Germinal center (tissue), 1 donor: ENCODE results near the gene SUSD1.

Experiments used
- DNase-seq: peaks from one replicate; pipeline ENCODE4 v3.0.0; 2012; ENCODE audit warnings: mixed read lengths, low spot score

The SUSD1 gene

DNA sequence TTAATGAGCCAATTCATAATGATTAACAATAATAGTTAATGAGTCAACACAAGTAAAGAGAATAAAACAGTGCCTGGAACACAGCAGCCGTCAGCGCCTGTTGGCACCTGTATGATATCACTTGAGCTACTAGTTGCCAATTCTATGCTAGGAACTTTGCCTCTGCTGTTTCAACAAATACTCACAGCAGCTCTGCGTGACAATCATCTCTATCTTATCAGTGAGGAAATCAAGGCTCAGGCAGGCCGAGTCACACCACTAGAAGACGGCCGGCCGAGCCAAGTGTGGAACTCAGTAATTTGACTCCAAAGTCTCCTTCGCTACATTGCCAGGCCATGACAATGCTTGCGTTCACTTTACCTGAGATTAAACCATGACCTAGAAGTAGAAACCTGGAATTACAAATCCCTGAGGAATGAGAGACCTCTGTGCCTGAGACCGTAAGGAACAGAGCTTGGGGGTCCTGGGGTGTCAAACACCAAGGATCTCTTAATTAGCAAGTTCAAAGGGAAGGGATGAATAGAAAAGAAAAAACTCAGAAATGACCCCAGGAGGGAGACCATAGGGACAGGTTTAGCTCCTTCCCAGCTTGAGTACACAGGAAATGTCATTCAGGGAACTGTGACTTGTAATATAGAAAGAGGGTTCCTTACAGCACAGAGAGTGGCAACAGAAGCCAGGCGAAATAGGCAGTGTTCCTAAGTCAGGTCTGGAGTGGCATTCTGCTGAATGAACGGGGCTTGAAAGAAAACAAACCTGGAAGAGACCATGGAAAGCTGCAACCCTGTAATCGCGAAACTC, 109.1 kb downstream of the SUSD1 start:
- no peak for DNase-seq

DNA sequence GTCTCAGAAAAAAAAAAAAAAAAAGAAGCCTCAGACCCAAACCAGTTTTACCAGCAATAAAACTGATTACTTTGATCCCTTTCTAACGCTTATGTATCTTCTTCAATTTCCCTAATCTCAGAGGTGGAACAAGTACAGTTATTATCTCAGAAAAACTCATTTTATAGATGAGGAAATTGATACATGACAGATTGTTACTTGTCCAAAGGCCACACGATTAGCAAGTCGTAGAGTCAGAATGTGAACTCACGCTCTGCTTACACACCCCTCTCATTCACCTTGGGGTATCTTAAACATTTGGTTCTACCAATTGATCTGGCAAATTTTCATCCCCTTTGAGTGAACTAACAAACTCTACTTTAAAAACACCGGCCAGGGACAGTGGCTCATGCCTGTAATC, 110.2 kb downstream of the SUSD1 start:
- DNase-seq, result no peak

DNA sequence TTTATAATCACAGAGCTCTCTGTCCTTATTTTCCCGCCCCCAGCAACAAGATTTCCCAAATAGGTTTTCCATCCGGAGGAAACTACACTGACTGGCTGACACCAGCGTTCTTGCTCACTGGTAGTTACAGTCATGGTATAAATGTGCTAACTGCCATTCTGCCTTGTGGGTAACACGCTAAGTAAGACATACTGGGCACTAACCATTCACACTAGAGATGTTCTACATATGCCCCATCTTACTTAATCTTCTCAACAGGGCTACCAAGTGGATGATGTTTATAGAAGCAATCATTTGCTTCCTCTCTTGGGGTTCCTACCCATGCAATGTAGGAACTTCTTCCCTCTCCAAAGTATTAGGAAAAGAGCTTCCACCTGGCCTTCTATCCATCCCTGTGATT, 111.5 kb downstream of the SUSD1 start:
- DNase-seq, result no peak

DNA sequence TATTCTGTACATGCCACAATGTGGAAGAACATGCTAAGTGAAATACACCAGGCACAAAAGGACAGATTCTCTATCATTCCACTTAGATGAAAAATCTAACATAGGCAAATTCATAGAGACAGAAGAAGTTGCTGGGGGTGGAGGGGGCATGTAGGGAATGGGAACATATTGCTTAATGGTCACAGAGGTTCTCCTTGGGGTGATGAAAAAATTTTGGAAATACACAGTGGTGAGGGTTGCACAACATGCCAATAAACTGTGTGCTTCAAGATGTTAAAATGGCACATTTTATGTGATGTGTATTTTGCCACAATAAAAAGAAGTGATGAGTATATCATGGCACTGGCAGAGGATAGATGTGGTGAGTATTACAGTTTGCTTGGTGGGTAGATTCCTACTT, 111.9 kb downstream of the SUSD1 start:
- DNase-seq, result no peak

DNA sequence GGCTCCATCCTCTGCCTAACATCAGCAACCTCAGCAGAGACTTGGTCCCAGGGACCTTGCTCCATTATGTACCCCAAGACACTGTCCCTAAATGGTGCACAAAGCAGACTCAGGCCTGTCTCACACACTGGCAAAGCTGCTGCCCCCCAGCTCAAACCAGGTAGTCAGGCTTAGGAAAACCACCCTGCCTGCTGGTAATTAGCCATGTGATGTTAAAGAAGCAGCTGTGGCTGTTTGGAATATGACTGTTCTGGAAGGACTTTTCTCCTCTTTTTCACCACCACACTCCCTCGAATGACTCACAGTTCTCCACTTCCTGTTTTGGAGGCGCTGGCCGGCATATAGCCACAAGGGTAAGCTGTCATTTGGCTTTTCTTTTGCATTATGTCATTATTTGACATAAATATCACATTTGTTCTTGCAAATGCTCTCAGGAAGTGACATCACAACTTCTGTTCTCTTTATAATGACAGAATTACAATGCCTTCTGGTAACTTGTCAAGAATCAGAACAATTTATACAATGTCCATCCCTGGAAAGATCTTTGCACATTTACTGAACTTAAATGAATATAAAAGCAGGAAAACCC, 113.9 kb downstream of the SUSD1 start:
- peak; percentile 61 for DNase-seq

DNA sequence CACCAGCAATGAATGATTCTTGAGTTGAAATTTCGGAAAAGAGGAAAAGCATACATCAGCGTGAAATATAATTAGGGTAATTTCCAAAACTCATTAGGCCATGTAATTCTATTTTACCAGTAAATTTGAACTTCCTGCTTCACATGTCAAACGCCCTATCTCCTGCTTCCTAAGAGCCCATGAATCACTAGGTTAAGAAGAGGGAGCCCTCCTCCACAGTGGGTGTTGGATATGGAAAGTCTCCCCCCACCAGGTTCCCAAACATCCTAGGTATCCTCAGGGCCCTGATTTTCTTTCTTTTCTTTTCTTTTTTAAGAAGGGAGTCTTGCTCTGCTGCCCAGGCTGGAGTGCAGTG, 115.2 kb downstream of the SUSD1 start:
- no peak for DNase-seq

DNA sequence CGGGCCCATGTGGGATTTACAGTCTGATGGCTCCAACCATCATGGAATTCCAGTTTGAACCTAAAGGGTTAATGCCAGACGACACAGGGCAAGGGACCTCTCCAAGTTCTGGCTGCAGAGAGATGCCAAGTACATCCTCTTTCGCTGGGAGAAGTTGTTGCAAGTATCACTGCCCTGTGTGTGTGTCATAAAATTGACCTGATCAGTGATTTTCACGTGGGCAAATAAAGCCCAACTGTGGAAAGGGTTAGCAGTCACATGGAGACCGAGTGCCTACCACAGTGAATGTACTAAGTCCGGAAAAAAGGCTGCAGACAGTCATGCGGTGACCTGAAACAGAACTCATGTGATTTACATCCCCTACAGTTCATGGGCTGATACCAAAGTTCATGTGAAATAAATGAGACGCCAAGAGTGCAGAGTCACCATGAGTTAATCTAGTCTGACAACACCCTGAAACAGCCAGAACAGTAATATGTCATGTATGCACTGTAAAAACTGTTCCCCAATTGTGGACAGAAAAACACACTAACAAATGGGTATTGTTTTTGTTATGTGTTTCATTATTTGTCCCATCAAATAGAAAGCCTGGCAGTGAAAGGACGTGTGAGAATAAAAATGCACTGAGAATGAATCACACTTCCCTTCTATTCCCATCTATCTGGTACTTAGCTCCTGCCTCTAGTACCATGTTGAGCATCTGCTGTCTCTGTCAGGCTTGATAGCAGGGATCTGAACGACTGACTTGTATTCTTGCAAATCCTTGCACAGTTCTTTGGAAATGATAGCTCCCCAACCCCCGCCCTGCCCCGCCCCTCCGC, 115.7 kb downstream of the SUSD1 start:
- DNase-seq, result no peak

DNA sequence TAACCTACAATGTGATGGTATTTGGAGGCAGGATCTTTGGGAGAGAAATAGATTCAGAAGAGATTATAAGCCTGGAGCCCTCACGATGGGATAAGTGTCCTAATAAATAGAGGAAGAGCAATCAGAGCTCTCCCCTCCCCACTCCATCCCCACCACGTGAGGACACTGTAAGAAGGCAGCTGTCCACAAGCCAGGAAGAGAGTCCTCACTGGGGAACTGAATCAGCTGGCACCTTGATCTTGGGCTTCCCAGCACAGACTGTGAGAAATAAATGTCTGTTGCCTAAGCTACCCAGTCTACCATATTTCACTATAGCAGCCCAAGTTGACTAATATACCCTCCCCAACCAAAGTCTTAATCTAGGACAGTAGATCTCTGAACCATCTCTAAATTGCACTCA, 118.1 kb downstream of the SUSD1 start:
- no peak for DNase-seq

DNA sequence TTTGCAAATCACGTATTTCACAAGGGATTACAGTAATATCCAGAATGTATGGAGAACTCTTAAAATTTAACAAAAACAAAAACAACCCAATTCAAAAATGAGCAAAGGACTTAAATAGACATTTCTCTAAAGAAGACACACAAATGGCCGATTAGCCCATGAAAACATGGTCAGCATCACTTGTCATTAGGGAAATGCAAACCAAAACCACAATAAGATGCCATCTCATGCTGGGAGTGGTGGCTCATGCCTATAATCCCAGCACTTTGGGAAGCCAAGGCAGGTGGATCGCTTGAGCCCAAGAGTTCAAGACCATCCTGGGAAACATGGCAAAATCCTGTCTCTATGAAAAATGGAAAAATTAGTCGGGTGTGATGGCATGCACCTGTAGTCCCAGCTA, 120.2 kb downstream of the SUSD1 start:
- no peak for DNase-seq

DNA sequence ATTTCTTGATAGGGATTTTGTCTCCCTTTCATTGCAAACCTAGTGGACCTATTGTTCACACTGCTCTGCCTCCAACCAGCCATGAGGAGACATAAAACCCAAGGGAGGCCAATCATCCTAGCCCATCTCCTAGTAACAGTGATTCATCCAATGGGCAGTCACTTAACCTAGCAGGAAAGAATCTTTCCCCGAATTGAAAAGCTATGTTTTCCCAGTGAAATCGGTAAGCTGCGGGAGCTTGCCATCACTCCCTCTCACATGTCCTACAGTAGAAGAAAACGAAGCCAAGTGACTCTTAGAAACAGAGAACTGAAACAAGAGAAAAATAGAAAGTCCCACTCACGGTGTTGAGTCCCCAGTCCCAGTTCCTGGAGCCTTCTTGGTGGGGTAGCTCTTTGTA, 123.3 kb downstream of the SUSD1 start:
- peak; percentile 30 for DNase-seq

DNA sequence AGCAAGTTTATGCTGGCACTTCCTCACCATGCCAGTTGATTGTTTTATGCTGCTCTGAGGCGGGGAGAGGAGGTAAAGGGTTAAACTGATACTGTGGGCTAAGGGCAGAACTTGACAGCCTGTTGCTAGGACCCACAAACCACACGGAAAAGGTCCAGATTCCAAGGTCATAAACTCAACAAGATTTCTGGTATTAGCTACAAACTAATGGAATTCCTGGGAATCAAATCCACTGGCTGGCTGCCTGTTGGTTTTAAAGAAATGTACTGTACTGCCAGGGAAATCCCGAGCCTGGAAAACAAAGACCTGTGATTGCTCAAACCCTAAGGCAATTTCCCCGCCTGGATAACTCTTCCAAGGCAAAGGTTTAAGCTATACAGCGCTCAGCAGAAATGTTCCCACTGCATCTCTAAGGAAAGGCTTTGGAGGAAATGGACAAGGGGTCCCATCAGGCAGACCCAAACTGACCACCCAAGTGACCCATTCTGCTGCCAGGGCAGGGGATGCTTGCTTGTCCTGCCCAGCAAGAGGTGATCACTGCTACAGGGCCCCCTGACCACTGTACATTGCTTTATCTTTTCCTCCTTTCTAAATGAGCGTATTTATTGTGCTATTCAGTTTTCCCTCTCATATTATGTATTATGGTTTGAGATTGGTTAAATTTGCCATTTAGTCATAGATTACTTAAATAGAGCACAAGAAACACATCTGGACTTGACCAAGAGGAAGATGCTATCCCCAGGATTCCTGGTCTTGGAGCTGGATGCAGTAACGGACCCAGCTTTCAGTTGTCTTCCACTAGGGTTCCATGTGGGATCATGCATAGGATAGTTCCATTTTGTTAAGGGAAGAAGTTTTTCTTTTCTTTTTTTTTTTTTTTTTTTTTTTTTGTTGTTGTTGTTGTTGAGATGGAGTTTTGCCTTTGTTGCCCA, 124.3 kb downstream of the SUSD1 start:
- DNase-seq, result no peak

DNA sequence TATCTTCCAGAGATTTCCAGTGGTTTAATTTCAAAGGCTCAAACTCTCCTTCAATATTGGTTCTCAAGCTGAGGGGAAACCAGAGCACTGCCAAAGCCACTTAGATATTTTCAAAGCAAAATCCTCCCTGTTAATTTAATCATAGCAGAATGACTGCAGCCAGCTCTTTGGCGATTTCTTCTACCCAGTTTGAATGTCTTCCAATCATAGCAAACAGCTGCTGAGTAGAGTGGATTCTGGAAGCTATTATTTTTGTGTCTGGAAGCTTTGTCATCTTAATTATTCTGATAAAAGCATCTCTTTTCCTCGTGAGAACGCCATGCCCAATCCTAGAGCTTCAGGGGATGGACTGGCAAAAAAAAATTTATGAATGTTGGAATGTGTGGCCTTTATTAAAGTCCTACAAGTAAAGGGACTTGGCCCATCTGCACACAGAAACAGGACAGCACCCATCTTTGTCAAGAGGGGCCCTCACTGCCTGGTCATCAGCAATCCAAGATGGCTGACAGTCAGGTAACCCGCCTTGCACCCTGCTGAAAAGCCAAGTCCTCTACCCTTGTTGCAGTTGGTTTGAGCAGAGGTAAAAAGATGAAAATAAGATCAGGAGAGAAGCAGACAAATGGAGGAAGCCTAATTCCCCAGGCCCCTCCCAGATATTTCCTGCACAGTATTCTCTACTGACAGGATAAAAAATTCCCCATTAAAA, 125.1 kb downstream of the SUSD1 start:
- DNase-seq, result no peak

DNA sequence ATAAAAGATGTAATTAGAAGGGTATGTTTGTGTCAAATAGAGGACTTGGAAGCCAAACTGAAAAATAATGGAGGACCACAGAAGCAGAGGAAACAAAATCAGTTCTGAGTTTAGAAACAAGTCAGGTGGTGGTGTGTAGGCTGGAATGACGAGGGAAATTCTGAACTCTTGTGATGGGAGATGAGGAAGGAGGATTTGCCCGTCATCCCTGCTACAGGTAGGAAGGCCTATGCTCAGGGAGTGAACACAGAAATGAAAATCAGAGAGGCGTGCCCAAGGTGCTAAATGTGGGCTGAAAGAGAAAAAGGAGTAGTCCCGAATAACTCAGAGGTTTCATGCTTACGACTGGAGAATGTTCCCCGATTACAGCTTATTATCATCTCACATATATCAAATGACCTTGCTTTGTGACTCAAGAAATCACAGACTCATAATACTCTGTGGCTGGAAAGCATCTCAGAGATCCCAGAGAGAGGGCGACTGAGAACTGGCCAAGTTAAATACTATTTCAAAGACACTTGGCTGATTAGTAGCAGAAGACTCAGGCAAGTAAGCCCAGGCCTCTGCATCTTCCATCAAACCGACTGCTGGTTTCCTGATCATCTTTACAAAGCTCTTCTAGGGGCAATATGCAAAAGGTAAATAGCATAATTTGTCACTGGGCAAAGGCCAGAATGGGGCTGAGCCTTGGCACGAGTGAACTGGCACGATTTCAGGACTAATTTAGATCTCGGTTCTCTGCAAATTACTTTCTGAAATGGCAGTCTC, 126.0 kb downstream of the SUSD1 start:
- DNase-seq, result no peak

DNA sequence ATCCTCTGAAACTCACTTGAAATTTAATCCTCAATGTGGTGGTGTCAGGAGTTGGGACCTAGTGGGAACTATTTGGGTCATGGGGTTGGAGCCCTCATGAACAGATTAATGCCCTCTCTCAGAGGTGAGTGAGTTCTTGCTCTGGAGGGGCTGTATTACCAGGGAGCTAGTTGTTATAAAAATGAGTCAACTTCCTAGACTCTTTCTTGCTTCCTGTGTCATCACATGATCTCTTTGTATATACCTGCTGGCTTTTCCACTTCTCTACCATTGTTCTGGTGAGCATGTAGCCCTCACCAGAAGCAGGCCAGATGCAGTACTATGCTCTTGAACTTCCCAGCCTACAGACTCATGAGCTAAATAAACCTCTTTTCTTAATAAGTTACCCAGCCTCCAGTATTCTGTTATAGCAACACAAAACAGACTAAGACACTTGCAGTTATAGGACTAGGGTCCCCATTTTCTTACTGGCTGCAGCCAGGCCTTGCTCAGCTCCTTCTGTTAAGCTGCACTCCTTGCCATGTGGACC, 127.5 kb downstream of the SUSD1 start:
- no peak for DNase-seq

DNA sequence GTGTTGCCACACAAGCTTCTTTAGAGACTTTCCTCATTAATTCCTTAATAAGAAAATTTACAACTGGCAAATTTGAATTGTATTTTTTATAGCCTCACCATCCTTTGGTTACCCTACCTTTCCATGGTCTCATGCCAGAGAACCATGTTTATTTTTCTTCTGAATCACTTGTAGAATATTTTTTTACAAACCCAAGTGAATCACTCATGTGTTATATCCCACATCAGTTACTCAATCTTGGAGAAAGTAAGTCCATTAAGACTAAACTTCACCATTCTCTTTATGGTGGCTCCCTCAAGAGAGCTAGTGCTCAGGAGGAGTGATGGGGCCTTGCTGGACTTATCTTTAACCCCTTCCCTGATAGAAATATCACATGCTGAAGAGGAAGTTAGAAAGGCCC, 128.9 kb downstream of the SUSD1 start:
- no peak for DNase-seq

DNA sequence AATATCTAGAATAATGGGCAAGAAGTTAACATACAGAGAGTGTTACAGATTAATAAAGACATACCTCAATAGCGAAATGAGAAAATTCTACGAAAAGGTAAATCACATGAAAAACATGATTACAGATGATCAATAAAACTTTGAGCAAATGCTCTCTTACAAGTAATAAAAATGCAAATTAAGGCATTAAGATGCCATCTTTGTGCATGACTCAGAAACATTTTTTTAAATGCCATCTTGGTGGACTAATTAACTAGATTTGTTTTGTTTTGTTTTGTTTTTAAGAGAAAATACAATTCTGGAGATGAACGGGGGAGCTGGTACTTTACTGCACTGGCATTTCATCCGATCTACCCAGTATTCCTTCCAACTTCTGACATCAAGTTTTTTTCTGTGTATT, 130.2 kb downstream of the SUSD1 start:
- no peak for DNase-seq

DNA sequence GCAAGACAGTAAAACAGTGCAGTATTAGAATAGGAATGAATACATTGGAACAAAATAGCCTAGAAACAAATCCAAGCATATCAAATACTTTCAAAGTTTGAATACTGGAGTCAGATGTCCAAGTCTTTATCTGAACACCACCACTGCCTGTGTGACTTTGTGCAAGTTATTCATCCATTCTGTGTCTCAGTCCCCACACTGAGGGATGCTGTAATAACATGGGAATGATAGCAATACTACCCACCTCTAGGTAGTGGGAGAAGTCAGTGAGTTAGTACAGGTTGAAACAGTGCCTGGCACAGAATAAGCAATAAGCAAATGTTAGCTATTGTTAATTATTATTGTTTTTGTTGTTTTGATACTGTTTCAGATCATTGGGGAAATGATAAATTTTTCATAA, 130.9 kb downstream of the SUSD1 start:
- DNase-seq, result no peak

DNA sequence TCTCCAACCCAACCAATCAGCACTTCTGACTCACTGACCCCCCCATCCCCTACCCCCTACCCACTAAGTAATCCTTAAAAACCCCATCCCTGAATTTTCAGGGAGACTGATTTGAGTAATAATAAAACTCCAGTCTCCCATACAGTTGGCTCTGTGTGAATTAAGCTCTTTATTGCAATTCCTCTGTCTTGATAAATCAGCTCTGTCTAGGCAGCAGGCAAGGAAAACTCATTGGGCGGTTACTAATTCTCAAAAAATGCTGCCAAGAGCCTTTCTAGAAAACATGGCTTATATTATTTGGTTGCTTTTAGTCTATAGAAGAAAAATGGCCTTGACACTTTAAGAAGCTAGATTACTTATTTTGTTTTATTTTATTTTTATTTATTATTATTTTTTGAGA, 131.7 kb downstream of the SUSD1 start:
- no peak for DNase-seq

DNA sequence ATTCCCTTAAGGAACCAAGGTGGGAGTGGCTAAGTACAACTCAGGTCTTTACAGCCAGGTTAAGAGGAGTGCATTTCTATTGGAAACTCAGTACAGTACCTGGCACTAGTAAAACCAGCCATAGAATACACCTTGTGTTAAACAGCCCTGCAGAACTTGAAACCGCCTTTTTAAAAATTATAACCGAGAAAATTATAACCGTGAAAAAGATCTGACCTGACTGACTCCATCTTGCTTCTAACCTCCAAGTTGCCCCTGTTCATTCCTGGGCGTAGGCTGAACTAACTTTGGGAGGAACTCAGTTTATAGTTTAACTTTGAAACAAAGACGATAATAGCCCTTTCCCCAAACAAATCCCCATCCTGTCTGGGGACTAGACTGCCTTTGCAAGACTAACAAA, 132.3 kb downstream of the SUSD1 start:
- DNase-seq, result no peak

DNA sequence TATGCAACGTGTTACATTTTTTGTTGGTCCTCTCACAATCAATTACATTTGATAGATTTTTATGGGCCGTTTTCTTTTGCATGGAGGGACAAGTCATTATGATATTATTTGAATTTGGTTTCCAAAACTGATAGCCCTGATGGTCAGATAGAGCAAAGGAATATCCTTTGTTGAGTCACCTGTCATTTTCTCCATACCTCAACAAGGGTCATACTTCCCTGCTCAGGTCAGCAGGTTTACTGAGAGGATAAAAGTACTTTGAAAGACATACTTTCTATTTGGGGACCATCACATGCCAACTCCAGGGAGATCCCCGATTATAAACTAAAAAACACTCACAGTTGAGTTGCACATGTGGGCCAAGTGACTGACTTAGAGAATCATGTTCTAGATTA, 132.9 kb downstream of the SUSD1 start:
- DNase-seq, result no peak
